Trophoblast cell (in vitro differentiated cells and primary cell): Measurements from ENCODE around the gene SLC22A17.

Experiments
- DNase-seq, 2 donors: peaks; one replicate each; pipeline ENCODE4 v3.0.0-alpha.2; 2016
- H2AFZ ChIP-seq: 2 replicates; pipeline ENCODE4 v1.6.1; 2013; ENCODE audit warnings: low read length, moderate library complexity, mild to moderate bottlenecking; ENCODE audit not compliant: insufficient read depth, poor library complexity
- H2AK5ac ChIP-seq: 2 replicates; pipeline ENCODE4 v1.6.1; 2013; ENCODE audit warnings: mild to moderate bottlenecking, low read length
- H2BK120ac ChIP-seq: 2 replicates; pipeline ENCODE4 v1.6.1; 2013; ENCODE audit warnings: low read length, mild to moderate bottlenecking, moderate library complexity; ENCODE audit not compliant: insufficient read depth, poor library complexity
- H2BK12ac ChIP-seq: 2 replicates; pipeline ENCODE4 v1.6.1; 2013; ENCODE audit warnings: mild to moderate bottlenecking, low read length, moderate library complexity
- H2BK5ac ChIP-seq: 2 replicates; pipeline ENCODE4 v1.6.1; 2013; ENCODE audit warnings: low read length, low read depth, moderate library complexity, mild to moderate bottlenecking; ENCODE audit not compliant: poor library complexity
- H3K14ac ChIP-seq: 2 replicates; pipeline ENCODE4 v1.6.1; 2013; ENCODE audit warnings: mild to moderate bottlenecking, low read length
- H3K18ac ChIP-seq: 2 replicates; pipeline ENCODE4 v1.6.1; 2013; ENCODE audit warnings: mild to moderate bottlenecking, low read length
- H3K23ac ChIP-seq: 2 replicates; pipeline ENCODE4 v1.6.1; 2013; ENCODE audit warnings: low read length
- H3K27ac ChIP-seq: 2 replicates; pipeline ENCODE4 v1.5.1; 2013; ENCODE audit warnings: low read depth, mild to moderate bottlenecking, inconsistent platforms, low read length, moderate library complexity
- H3K27me3 ChIP-seq: 2 replicates; pipeline ENCODE4 v1.6.1; 2013; ENCODE audit warnings: inconsistent platforms, mild to moderate bottlenecking, low read length, moderate library complexity; ENCODE audit not compliant: insufficient read depth
- H3K36me3 ChIP-seq, 2 experiments: 1 replicate in 1 of 2; 2 replicates in 1 of 2; pipeline ENCODE4 v1.6.1; 2013; ENCODE audit warnings: low read length in 2 of 2, mild to moderate bottlenecking in 2 of 2, moderate library complexity in 1 of 2; ENCODE audit not compliant: insufficient read depth in 2 of 2, control insufficient read depth in 1 of 2
- H3K4ac ChIP-seq: 2 replicates; pipeline ENCODE4 v1.6.1; 2013; ENCODE audit warnings: low read depth, mild to moderate bottlenecking, low read length, moderate library complexity
- H3K4me1 ChIP-seq, 2 experiments: 1 replicate in 1 of 2; 2 replicates in 1 of 2; pipeline ENCODE4 v1.6.1; 2013; ENCODE audit warnings: low read length in 2 of 2, mild to moderate bottlenecking in 2 of 2, moderate library complexity in 1 of 2; ENCODE audit not compliant: insufficient read depth in 2 of 2, control insufficient read depth in 1 of 2
- H3K4me2 ChIP-seq: 2 replicates; pipeline ENCODE4 v1.6.1; 2013; ENCODE audit warnings: inconsistent platforms, mild to moderate bottlenecking, low read length, moderate library complexity
- H3K4me3 ChIP-seq: 2 replicates; pipeline ENCODE4 v1.5.1; 2013; ENCODE audit warnings: mild to moderate bottlenecking, low read depth, low read length, inconsistent platforms
- H3K79me1 ChIP-seq: one replicate; pipeline ENCODE4 v1.6.1; 2013; ENCODE audit warnings: low read length
- H3K79me2 ChIP-seq: 2 replicates; pipeline ENCODE4 v1.6.1; 2013; ENCODE audit warnings: low read length, mild to moderate bottlenecking; ENCODE audit not compliant: control insufficient read depth, insufficient read depth, poor library complexity
- H3K9ac ChIP-seq: 2 replicates; pipeline ENCODE4 v1.6.1; 2013; ENCODE audit warnings: mild to moderate bottlenecking, low read length
- H3K9me3 ChIP-seq: 2 replicates; pipeline ENCODE4 v1.6.1; 2013; ENCODE audit warnings: low read depth, mild to moderate bottlenecking, control low read depth, inconsistent platforms, low read length; ENCODE audit not compliant: insufficient read depth
- H4K12ac ChIP-seq: 2 replicates; pipeline ENCODE4 v1.6.1; 2013; ENCODE audit warnings: low read depth, mild to moderate bottlenecking, low read length, moderate library complexity
- H4K8ac ChIP-seq: 2 replicates; pipeline ENCODE4 v1.6.1; 2013; ENCODE audit warnings: low read depth, mild to moderate bottlenecking, low read length, moderate library complexity
- H4K91ac ChIP-seq: one replicate; pipeline ENCODE4 v1.6.1; 2013; ENCODE audit warnings: low read depth, mild to moderate bottlenecking, low read length, moderate library complexity
- WGBS: extraction: QIAGEN DNeasy Blood & Tissue Kit; methylation state at CpG from one replicate; pipeline ENCODE4 v1.1.7; 2013; ENCODE audit warnings: missing lambda C conversion rate; ENCODE audit not compliant: insufficient read length, insufficient coverage; ENCODE audit errors: extremely low coverage; 5-methylcytosine and 5-hydroxymethylcytosine counted together

SLC22A17 gene

GRCh38 chr14:23299986-23300686, 52.6 kb downstream of the SLC22A17 start:
- no peak for DNase-seq
- H3K18ac ChIP-seq: no peak overlapping the region
- H4K12ac ChIP-seq: peak overlapping the region; percentile 83
- H3K36me3 ChIP-seq: peaks cover 0 to 2% of the 10 kb centered on the region in 2 experiments
- peak overlapping the region; percentile 65 for H4K91ac ChIP-seq
- no peak overlapping the region for H2BK5ac ChIP-seq
- peak overlapping the region; percentile 80 for H4K8ac ChIP-seq
- H3K4me2 ChIP-seq: peak overlapping the region; percentile 61
- H3K27me3 ChIP-seq: no peaks in the 10 kb centered on the region
- H2BK12ac ChIP-seq: no peak overlapping the region
- H3K27ac ChIP-seq: no peak overlapping the region
- WGBS: no CpG with 5 or more reads among the region's 10 CpGs
- H3K79me2 ChIP-seq: peaks cover 9% of the 10 kb centered on the region
- no peak overlapping the region for H3K4ac ChIP-seq
- peaks cover under 1 to 9% of the 10 kb centered on the region in 2 experiments for H3K4me1 ChIP-seq
- H3K4me3 ChIP-seq: peak overlapping the region; percentile 39
- H3K9ac ChIP-seq: peak overlapping the region; percentile 59
- H3K14ac ChIP-seq: no peak overlapping the region
- H3K79me1 ChIP-seq: peaks cover 14% of the 10 kb centered on the region
- no peak overlapping the region for H2BK120ac ChIP-seq
- H2AK5ac ChIP-seq: peak overlapping the region; percentile 26
- no peaks in the 10 kb centered on the region for H3K9me3 ChIP-seq
- H3K23ac ChIP-seq: no peak overlapping the region
- no peak overlapping the region for H2AFZ ChIP-seq

- no peak overlapping the region for H3K4ac ChIP-seq
- H3K79me2 ChIP-seq: peaks cover 9% of the 10 kb centered on the region
- peak in 1 of 2 donors; percentile 29 for DNase-seq
- no peak overlapping the region for H3K9ac ChIP-seq
- H2BK12ac ChIP-seq: no peak overlapping the region
- H4K91ac ChIP-seq: no peak overlapping the region
- no peak overlapping the region for H3K14ac ChIP-seq
- peaks cover 2 to 12% of the 10 kb centered on the region in 2 experiments for H3K4me1 ChIP-seq
- peaks cover 0 to 2% of the 10 kb centered on the region in 2 experiments for H3K36me3 ChIP-seq
- H4K8ac ChIP-seq: no peak overlapping the region
- H2BK5ac ChIP-seq: no peak overlapping the region
- no peak overlapping the region for H3K23ac ChIP-seq
- H2AFZ ChIP-seq: no peak overlapping the region
- no peak overlapping the region for H2AK5ac ChIP-seq
- H3K27ac ChIP-seq: no peak overlapping the region
- no peaks in the 10 kb centered on the region for H3K9me3 ChIP-seq
- peaks cover 14% of the 10 kb centered on the region for H3K79me1 ChIP-seq
- no peak overlapping the region for H3K18ac ChIP-seq
- H3K4me3 ChIP-seq: no peak overlapping the region
- no peaks in the 10 kb centered on the region for H3K27me3 ChIP-seq
- WGBS: no CpG with 5 or more reads among the region's 2 CpGs
- no peak overlapping the region for H2BK120ac ChIP-seq
- H3K4me2 ChIP-seq: no peak overlapping the region
- H4K12ac ChIP-seq: no peak overlapping the region
These were observed 53.3 kb downstream of the SLC22A17 start for GRCh38 chr14:23299211-23299957.

- Histone ChIP-seq H4K91ac (no peak overlapping the region), H2BK12ac (no peak overlapping the region), H2AFZ (no peak overlapping the region), H3K4me1 (peaks cover 2 to 10% of the 10 kb centered on the region in 2 experiments), H3K4ac (no peak overlapping the region), H3K4me2 (no peak overlapping the region), H4K12ac (no peak overlapping the region), H3K23ac (no peak overlapping the region), H3K18ac (no peak overlapping the region), H2AK5ac (no peak overlapping the region), H3K4me3 (no peak overlapping the region), H3K79me2 (peaks cover 9% of the 10 kb centered on the region), H3K79me1 (peaks cover 14% of the 10 kb centered on the region), H2BK120ac (no peak overlapping the region), H3K14ac (no peak overlapping the region), H3K9ac (no peak overlapping the region), H3K9me3 (no peaks in the 10 kb centered on the region), H2BK5ac (no peak overlapping the region), H3K36me3 (peaks cover 0 to 2% of the 10 kb centered on the region in 2 experiments), H4K8ac (no peak overlapping the region), H3K27ac (no peak overlapping the region), H3K27me3 (no peaks in the 10 kb centered on the region)
- no peak for DNase-seq
- no CpG with 5 or more reads among the region's 7 CpGs for WGBS
These were observed 54.9 kb downstream of the SLC22A17 start for GRCh38 chr14:23297611-23298277.

DNA sequence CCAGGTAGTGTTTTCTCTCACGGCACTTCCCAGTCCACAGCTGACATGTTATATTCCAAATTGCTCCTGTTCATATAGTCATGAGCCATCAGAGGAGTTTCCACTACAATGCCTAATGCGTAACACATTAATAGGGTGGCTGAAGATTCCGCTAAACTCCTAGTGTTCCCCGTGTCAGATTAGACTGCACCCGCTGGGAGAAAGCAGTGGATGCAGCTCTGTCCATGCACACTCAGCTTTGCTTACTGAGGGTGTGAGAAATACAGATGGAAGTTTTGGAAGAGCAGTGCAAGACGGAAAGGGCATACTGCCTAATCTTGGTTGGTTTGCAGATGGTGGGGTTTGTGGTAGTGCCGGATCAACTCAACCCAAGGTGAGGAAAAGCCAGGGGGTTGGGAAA, 55.6 kb downstream of the SLC22A17 start:
- Histone ChIP-seq H3K4me1 (peaks cover 2 to 8% of the 10 kb centered on the region in 2 experiments), H4K91ac (no peak overlapping the region)
- WGBS: no CpG with 5 or more reads among the region's 7 CpGs

More for the DNA sequence above, 55.6 kb downstream of the SLC22A17 start:
- Histone ChIP-seq H2AK5ac (no peak overlapping the region), H3K4ac (no peak overlapping the region), H3K79me1 (peaks cover 10% of the 10 kb centered on the region), H3K79me2 (peaks cover 7% of the 10 kb centered on the region), H3K4me3 (no peak overlapping the region), H3K27ac (no peak overlapping the region), H3K14ac (no peak overlapping the region), H4K8ac (no peak overlapping the region), H3K36me3 (peaks cover 0 to 2% of the 10 kb centered on the region in 2 experiments), H3K9me3 (no peaks in the 10 kb centered on the region), H2AFZ (no peak overlapping the region), H2BK5ac (no peak overlapping the region), H3K9ac (peak overlapping the region; percentile 18), H4K12ac (no peak overlapping the region), H3K4me2 (no peak overlapping the region), H2BK12ac (no peak overlapping the region), H3K18ac (no peak overlapping the region), H3K27me3 (no peaks in the 10 kb centered on the region), H2BK120ac (no peak overlapping the region), H3K23ac (no peak overlapping the region)
- no peak for DNase-seq
